ENCODE results near the gene FAM221B. TPM values are rescaled to one million over a fixed set of nuclear protein-coding genes. Genes with fewer than 3 reads are reported as not detected.

FAM221B gene
- total and polyA plus RNA-seq, 9 of the 15 experiments (the other 6 are each of a cell fraction or from before 2014, with no cell fraction given): 0.01 TPM; not detected in 8

GRCh38 chr9:35812025-35812602, 16.4 kb downstream of the FAM221B start, which contains the start of gene SPAG8 (continued):
- TF ChIP-seq ZNF280B (CRISPR knock-in tag; IDR thresholded peaks at IDR 0.05): no peak
- peak; percentile 71 to 75 for TF ChIP-seq SIX5 (IDR thresholded peaks at IDR 0.05; ENCODE audit: borderline replicate concordance in 1 of 2, insufficient read depth in 1 of 2, low read depth in 1 of 2, low read length in 2 of 2)

GRCh38 chr9:35811381-35812024, 17.0 kb downstream of the FAM221B start:
- no peak for TF ChIP-seq JUND (IDR thresholded peaks at IDR 0.05; ENCODE audit: borderline replicate concordance, low read depth, low read length)
- no peak for TF ChIP-seq JUND (tag; IDR thresholded peaks at IDR 0.05; ENCODE audit: borderline replicate concordance, low read depth, low read length)
- peak; percentile 35; the same call in 1 of the 2 replicates for TF ChIP-seq NFIC (IDR thresholded peaks at IDR 0.05)
- no peak for TF ChIP-seq SRSF7 (optimal IDR thresholded peaks at IDR 0.05; ENCODE audit: low read depth, low read length)
- Histone ChIP-seq H3K27ac (ENCODE audit: extremely low read depth, low read depth, low read length) (no peak overlapping the region), H4K20me1 (replicated peaks; ENCODE audit: control insufficient read depth, insufficient read depth, low read length) (no peaks in the 10 kb centered on the region), H3K4me2 (ENCODE audit: insufficient read depth, low read length) (peak overlapping the region; percentile 64), H3K27me3 (ENCODE audit: control insufficient read depth in 2 of 2, insufficient read depth in 2 of 2, low read length in 2 of 2) (no peaks in the 10 kb centered on the region), H3K4me1 (replicated peaks in 1 of 2; ENCODE audit: control insufficient read depth in 2 of 2, insufficient read depth in 2 of 2, low read length in 2 of 2) (peaks cover 17 to 31% of the 10 kb centered on the region in 2 experiments), H3K9ac (ENCODE audit: insufficient read depth in 1 of 2, low read depth in 2 of 2, low read length in 2 of 2) (peak overlapping the region in 1 of 2 experiments; percentile 26; a peak in 2 of 4 replicates), H3K9me3 (replicated peaks; ENCODE audit: control insufficient read depth, insufficient read depth, low read depth, low read length) (no peaks in the 10 kb centered on the region; the same call in 1 of the 2 replicates), H3K9me1 (ENCODE audit: control insufficient read depth, insufficient read depth, low read length) (peaks cover 4% of the 10 kb centered on the region), H3K4me3 (peak overlapping the region; percentile 31), H3K36me3 (ENCODE audit: control insufficient read depth, insufficient read depth, low read length) (peaks cover 26% of the 10 kb centered on the region; the same call in 1 of the 3 replicates), H2AFZ (ENCODE audit: low read depth, low read length) (peak overlapping the region; percentile 63), H3K79me2 (ENCODE audit: control insufficient read depth, insufficient read depth, low read length) (peaks cover 12% of the 10 kb centered on the region; the same call in 2 of the 3 replicates)
- intact Hi-C loops (cut with micrococcal nuclease) (loop anchor here (10.0 kb wide), 2 partner anchors 77 to 147 kb away; partner anchors contain the start of genes ARHGEF39, CREB3 and TLN1), in situ Hi-C loops (cut with MboI) (no loop called here)
- no peak for FAIRE-seq
- DNase-seq (ENCODE audit: extremely low read depth in 1 of 4, low spot score in 3 of 4): no peak
- ChIA-PET CTCF (ENCODE audit: low intra/inter-chr PET ratio) (no interaction called here), POLR2A (interaction anchor here (0.6 to 1.5 kb wide), 3 partner anchors 10 to 1272 kb away, joined by 3 to 5 read pairs (median 3); no protein-coding TSS in a partner anchor)
- no TSS peak for BruUV-seq (replicated peaks)
- WGBS (ENCODE audit: insufficient coverage, low coverage, missing lambda C conversion rate): 41% methylated on average over 12 of the region's 12 CpGs
- no peak for ATAC-seq

Data from K562 (cell line).